HG03066 (cell line): ENCODE data around the gene MINK1.
"Not testable (repeated sequence)": the region's sequence is repeated elsewhere in the genome, so short reads cannot be mapped to it uniquely, and the experiment has no call there.

ENCODE experiments used
- ATAC-seq: cut with Tn5 transposase; IDR thresholded peaks from one replicate; pipeline ENCODE4 v1.9.1; 2021; ENCODE audit warnings: low read depth; ENCODE audit not compliant: unreplicated experiment

The MINK1 gene

DNA sequence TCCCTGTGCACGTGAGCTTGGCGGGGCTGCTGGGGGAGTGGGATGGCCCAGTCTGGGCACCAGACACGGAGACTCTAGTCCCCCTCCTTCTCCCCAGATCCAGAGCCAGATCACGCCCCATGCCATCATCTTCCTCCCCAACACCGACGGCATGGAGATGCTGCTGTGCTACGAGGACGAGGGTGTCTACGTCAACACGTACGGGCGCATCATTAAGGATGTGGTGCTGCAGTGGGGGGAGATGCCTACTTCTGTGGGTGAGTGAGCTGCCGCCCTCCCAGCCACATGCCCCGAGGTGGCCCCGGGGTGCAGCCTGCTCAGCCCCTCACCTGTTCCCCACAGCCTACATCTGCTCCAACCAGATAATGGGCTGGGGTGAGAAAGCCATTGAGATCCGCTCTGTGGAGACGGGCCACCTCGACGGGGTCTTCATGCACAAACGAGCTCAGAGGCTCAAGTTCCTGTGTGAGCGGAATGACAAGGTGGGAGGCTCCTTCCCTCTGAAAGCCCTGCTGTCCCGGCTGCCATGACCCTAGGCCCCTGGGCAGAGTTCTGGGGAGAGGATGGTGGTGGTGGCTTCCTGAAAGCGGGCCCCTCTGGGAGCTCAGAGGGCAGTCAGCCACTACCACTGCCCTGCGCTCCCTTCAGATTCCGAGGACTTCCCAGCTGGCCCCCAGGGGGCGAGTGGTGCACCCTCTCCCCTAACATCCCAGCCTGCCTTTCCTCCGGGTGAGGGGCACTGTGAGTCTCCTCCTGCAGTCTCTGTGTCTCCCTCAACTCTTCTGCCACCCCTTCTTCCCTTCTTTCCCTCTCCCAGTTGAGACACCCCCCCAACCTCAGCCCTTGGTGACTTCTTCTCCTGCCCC is 63.4 kb downstream of the MINK1 start:
- ATAC-seq, result no peak

DNA sequence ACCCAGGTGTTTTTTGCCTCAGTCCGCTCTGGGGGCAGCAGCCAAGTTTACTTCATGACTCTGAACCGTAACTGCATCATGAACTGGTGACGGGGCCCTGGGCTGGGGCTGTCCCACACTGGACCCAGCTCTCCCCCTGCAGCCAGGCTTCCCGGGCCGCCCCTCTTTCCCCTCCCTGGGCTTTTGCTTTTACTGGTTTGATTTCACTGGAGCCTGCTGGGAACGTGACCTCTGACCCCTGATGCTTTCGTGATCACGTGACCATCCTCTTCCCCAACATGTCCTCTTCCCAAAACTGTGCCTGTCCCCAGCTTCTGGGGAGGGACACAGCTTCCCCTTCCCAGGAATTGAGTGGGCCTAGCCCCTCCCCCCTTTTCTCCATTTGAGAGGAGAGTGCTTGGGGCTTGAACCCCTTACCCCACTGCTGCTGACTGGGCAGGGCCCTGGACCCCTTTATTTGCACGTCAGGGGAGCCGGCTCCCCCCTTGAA is 64.1 kb downstream of the MINK1 start:
- no peak for ATAC-seq

DNA sequence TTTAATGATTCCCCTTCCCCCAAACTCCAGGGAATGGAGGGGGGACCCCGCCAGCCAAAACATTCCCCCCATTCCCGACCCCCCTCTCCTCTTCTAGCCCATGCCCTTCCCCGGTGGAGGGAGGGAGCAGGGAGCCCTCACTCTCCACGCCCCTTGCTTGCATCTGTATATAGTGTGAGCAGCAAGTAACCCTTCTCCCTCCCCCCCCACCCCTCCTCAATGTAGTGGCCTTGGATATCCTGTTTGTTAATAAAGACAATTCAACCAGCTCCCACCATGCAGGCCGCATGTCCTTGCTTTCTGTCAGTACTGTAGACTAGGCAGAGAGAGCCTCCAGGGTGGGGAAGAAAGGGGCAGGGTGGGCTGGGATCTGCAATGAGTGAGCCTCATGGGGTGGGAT is 64.6 kb downstream of the MINK1 start:
- ATAC-seq, result no peak

DNA sequence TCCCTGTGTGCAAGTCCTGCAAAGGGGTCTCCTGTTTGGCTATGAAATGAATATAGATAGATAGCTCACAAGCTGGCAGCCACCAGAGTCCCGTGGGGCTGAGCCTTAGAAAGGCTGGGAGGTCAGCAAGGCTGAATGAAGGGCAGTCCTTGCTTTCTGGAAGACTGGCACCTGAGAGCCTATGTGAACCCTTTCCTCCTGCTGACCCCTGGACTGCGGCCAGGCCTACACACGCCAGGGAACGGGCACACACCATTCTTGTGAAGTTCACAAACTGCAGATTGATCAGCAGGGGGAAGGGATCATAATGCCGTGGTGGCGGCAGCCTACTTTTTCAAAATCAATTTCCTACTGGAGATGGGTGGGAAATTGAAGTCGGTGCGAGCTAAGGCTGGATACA is 65.2 kb downstream of the MINK1 start:
- no peak for ATAC-seq

DNA sequence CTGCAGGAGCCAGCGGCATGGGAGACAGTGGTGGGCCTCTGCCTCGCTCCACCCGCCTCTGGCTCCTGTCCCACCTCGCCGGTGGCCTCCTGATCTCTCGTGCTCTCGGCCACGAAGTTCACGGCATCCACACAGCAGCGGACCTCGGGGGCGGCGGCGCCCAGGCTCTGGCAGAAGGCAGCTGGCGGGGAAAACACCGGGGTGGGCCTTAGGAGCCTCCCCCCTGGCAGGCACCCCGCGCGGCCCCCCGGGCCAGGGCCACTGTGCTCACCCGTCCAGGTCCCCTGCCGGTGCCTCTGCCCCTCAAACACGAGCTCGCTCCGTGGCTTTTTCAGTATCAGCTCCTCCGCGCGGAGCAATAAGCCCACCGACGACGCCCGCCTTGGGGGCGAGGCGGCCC is 65.8 kb downstream of the MINK1 start:
- ATAC-seq, result no peak

DNA sequence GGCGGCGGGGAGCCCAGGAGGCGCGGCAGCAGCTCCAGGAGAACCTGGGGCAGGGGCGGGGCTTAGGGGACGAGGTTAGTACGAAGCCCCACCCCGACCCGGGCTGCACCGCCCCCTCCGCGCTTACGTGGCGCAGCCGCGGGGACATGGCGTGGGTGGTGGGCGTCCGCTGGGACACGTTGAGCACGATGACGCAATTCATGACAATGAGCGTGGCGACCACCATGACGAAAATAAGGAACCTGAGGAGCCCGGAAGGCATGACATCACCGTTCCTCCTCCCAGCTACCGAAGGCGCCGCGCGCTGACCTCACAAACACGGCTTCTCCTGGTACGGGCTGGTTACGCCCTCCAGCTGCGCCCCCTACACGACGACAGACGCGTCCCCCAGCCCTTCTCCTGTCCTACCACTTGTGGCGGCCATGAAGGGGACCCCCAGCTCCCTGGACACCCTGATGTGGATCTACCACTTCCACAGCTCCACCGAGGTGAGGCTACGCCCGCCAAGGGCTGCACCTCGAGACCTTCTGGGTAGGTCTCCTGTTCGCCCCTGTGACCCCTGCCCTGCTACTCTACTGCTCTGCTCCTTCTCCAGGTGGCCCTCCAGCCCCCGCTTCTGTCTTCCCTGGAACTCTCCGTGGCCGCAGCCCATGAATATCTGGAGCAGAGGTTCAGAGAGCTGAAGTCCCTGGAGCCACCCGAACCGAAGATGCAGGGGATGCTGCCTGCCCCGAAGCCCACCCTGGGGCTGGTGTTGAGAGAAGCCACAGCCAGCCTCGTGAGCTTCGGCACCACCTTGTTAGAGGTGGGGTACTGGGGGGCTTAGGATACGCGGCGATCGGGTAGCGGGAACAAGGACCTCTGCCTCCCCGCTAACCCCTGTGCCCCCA is 66.4 kb downstream of the MINK1 start, which contains the start of gene C17orf107:
TSS of gene C17orf107 (plus strand) at position 196 of the 890 bp plus-strand sequence. CDS start at position 423, 227 bp downstream.
- no peak for ATAC-seq

DNA sequence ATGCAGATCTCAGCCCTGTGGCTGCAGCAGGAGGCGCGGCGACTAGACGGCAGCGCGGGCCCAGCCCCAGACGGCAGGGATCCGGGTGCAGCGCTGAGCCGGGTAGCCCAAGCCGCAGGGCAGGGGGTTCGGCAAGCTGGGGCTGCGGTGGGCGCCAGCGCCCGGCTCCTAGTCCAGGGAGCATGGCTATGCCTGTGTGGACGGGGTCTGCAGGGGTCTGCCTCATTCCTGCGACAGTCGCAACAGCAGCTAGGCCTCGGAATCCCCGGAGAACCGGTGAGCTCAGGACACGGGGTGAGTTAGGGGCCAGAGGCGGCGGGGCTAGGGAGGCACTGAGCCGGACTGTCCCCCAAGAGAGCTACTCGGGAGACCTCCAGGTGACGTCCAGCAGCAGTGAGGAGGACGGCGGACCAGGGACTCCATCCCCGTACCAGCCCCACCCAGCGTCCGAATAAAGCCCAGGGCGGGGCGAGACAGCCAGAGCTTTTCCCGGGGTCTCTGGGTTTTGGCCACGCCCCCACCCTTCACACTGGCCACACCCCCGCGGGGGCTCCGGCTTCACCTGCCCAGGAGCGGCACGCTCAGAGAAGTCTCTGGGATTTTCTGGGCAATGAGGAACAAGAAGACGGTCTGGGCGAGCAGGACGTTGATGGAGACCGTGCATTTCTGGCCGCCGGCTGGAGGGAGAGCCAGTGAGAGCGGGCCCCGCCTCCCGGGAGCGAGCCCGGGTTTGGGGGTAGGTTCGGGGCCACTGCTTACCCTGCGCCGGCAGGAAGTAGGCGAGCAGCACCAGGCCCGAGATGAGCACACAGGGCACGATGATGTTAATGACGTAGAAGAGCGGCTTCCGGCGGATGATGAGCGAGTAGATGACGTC is 67.3 kb downstream of the MINK1 start:
- no peak for ATAC-seq

DNA sequence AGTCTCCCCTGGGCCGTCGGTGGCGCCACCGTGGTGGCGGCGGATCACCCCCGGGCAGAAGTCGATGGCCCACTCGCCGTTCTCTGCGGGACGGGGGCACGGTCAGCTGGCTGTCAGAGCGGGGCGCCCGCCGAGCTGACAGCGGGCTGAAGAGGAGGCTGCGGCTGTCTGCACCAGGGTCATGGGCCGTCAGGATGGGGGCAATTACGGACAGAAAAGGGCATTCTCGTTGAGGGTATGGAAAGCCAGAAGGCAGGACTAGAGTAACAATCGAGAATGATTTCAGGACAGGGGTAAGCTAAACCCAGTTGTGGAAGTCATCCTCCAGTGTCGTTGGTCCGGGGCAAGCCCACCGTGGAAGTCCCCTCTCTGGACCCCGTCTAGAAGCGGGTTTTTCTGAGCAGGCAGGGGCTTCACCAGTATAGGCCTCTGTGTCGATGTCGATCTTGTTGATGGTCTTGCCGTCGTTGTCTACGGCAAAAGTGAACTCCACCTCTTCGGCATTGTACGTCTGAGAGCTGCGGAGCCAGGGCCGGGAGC is 68.0 kb downstream of the MINK1 start:
- no peak for ATAC-seq

DNA sequence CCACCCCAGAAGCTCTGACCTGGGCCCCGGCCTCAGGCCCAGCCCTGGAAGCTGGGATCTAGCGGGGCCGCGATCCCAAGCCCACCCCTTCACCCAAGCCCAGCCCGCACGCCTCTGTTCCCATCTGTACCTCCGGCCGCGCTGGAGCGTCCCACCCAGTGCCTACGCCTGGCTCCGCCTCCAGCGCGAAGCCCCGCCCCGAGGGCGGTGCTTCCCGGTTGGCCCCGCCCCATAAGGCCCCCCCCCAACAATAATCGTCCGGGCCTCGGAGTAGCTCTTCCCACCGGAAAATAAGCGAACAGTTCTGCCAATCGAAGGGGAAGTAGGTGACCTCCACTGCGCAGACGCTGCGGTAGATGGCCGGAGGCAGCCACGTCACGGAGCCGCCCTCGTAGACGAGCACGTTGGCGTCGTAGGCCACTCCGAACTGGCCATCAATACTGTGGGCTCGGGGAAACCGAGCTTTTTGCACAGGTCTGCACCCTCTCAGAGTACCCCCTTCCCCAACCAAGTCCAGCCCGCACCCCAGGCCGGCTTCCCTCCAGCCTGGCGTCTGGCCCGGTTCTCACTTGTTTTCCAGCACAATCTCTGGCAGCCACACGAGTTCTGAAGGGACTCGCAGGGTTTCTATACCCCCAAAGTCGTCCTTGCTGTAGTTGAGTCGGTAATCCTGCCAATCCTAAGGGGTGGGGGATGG is 68.7 kb downstream of the MINK1 start:
- ATAC-seq, result no peak

DNA sequence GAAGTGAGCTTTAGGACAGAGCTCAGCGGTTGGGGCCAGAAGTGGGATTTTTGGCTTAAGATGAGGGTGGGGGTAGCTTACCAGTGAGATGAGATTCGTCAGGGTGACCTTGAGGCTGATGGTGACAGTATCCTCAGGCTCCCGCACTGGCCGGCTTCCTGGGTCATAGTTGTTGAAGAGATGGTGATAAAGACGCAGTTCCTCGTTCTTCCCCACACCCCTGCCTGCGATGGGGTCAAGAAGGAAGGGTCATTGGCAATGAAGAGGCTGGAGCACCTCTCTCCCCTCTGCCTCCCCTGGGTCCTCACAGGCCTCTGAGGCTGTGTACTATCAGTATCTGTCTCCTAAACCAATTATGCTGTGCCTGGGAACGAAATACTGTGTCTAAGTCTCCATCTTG is 69.4 kb downstream of the MINK1 start:
- ATAC-seq, result no peak

DNA sequence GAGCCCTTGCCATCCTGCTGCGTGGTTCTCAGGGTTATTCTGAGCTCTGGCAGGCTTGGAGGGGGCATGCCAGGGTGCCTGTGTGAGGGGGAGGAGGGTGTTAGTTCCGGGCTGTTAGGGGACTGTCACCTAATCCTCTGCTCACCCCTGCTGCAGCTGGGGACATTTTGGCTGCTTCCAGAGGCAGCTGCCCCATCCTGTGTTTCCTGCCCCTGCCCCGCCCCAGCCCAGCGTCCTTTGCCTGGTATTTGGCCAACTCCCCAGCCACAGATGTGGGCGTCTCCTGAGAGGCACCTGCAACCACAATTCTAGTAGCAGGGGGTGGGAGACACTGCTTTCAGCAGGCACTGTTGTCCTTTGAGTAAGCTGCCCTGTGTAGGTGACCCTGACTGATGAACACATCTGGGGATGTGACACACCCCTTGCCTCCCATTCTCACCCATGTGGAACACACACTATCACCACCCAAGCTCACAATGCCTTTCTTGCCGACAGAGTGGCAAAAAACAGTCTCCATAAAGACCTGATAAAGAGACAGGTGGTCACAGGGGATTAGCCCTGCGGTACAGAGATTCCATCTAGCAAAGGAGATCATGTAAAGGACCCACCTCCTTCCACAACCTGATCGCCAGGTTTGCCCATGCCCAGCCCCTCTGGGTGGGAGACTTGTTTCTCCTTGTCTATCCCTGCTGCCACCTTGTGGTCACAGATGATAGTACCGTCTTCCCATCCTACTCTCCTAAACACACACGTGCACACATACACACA is 70.1 kb downstream of the MINK1 start, which contains the start of gene CHRNE:
TSS of gene CHRNE (minus strand) at position 48 of the 768 bp plus-strand sequence. CDS start at position 13, 35 bp downstream.
- no peak for ATAC-seq

DNA sequence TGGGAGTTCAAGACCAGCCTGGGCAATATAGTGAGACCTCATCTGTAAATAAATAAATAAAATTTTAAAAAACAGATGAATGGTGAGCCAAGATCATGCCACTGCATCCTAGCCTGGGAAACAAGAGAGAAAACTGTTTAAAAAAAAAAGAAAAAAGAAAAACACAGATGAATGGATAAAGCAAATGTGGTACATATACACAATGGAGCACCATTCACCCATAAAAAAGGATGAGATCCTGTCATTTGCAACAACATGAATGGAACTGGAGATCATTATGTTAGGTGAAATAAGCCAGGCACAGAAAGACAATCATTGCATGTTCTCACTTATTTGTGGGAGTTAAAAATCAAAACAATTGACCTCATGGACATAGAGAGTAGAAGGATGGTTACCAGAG is 73.5 kb downstream of the MINK1 start:
- not testable (repeated sequence) for ATAC-seq

DNA sequence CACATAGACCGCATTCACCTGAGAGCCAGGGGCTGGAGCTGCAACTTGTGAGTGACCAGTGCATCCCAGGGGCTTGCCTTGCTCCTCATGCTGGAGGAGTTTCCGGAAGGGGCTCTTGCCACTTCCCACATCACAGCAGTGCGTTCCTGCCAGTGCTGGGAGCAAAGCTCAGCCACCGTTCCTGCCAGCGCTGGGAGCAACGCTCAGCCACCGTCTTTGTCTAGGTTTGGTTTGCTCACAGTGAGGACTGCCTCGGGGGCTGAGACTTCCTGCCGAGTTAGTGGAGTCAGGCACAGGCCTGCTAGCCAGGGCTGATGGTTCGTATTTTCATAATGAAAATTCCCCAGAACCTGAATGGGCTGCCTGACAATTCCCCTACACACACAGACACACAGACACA is 75.2 kb downstream of the MINK1 start:
- ATAC-seq, result no peak

DNA sequence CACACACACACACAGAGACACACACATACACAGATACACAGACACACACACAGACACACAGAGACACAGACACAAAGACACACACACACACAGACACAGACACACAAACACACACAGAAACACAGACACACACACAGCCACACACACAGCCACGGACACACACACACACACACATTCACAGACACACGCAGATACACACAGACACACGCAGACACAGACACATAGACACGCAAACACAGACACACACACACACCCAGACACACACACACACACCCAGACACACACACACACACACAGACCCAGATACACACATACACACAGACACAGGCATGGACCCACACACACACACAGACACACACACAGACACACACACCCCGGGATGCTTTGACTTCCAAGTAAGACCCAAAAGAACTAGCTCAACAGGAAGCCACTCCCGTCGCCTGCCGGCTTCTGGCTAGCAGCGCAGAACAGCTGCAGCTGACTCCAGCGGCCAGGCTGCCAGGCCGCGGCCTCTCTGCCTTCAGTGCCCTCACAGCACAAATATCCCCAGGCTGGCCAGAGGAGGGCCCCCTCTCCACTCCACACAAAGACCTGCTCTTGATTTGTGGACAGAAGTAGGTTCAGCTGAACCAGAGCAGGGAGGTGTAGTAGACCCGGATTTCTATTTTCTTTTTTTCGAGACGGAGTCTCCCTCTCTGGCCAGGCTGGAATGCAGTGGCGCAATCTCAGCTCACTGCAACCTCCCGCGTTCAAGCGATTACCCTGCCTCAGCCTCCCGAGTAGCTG is 75.8 kb downstream of the MINK1 start:
- no peak for ATAC-seq

DNA sequence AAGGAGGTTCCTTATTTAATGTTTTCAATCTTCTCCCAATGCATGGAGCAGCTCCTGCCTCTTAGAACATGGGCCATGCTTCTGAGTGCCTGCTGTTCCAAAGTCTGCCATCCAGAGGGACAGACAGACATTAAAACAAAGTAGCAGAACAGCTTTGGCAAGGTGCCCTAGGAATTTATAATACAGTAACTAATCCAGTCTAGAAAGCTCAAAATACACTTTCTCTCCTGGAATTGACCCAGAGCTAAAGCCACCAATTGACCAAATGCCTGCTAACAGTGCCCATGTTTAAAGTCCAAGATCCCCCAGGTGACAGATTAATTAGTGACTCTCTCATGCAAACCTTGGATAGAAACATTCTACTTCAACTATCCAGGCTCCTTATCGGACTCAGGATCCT is 80.9 kb downstream of the MINK1 start:
- ATAC-seq, result no peak

DNA sequence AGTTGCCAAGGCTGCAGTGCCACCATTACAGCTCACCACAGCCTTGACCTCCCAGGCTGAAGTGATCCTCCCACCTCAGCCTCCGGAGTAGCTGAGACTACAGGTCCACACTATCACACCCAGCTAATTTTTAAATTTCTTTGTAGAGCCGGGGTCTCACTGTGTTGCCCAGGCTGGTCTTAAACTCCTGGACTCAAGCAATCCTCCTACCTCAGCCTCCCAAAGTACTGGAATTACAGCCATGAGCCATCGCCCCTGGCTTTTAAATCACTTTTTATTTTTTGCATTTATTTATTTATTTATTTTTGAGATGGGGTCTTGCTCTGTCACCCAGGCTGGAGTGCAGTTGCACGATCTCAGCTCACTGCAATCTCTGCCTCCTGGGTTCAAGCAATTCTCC is 81.4 kb downstream of the MINK1 start:
- ATAC-seq, result not testable (repeated sequence)

DNA sequence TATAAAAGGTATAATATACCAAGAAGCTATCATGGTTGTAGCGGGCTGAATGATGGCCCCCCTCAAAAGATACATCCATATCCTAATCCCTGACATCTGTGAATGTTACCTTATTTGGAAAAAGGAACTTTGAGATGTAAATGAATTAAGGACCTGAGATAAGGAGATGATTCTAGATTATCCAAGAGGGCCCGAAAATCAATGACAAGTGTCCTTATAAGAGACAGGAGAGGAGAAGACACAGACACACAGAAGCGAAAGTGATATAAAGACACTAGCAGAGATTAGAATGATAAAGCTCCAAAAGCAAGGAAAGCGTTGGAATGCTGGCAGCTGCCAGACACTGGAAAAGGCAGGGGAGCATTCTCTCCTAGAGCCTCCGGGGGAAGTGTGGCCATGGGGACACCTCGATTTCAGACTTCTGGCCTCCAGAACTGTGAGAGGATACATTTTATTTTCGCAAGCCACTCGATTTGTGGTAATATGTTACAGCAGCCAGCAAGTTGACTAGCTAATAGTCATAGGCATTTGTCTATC is 86.4 kb downstream of the MINK1 start:
- no peak for ATAC-seq
